Measurements from ENCODE around the gene EFNA1. TPM values are rescaled to one million over a fixed set of nuclear protein-coding genes. Genes with fewer than 3 reads are reported as not detected.

The EFNA1 gene
- total RNA-seq, 1 experiment from 2014 or later = 6.5 TPM

DNA sequence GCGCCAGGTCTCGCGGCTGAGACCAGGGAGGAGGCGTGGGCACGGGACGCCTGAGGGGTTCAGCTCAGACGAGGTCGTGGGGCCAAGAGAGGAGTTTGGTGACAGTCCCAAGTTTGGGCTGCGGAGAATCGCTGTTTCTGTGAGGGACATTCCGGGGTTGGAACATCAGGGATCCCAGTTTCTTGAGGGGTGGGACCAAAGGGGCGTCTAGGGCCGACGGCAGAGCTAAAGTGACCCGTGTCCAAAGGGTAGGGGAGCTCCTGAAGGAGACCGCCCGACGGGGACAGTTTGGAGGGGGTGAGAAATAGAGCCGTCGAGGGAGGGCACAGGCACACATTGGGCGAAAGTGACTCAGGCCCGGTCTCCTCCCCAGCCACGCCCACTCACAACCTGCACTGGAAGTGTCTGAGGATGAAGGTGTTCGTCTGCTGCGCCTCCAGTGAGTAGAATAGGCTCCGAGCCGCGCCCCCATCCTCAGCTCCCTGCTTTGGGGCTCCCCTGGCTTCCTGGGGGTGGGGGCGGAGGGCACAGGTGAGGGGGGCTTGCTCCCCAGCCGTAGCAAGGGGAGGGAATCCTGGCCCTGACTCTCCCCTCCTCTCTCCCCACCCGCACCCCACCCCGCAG lies 42.1 kb upstream of the EFNA1 start:
- Mint-ChIP-seq H3K27ac (peak overlapping the region; percentile 60), H3K9me3 (no peaks in the 10 kb centered on the region), H3K4me1 (peaks cover 35% of the 10 kb centered on the region), H3K4me3 (peak overlapping the region; percentile 95), H3K36me3 (no peaks in the 10 kb centered on the region), H3K27me3 (ENCODE audit: low read depth) (peaks cover 38% of the 10 kb centered on the region)
- ChIA-PET CTCF (interaction anchor here (0.6 to 3.1 kb wide), 64 partner anchors 9 to 605 kb away, joined by 3 to 156 read pairs (median 6); partner anchors contain the start of genes ADAM15, CKS1B, DPM3 and EFNA1), POLR2A (interaction anchor here (0.5 to 1.3 kb wide), 6 partner anchors 40 to 1086 kb away, joined by 3 to 5 read pairs (median 4); partner anchors contain the start of gene KRTCAP2)
- ATAC-seq (peak; percentile 0; the same call in 1 of the 2 replicates), DNase-seq (ENCODE audit: low spot score) (peak; percentile 56)
- TF ChIP-seq, protein P1, sequence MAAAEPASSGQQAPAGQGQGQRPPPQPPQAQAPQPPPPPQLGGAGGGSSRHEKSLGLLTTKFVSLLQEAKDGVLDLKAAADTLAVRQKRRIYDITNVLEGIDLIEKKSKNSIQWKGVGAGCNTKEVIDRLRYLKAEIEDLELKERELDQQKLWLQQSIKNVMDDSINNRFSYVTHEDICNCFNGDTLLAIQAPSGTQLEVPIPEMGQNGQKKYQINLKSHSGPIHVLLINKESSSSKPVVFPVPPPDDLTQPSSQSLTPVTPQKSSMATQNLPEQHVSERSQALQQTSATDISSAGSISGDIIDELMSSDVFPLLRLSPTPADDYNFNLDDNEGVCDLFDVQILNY (CRISPR knock-in tag; IDR thresholded peaks at IDR 0.05) = peak; percentile 39; the same call in 1 of the 2 replicates
- TF ChIP-seq ZNF317 (CRISPR knock-in tag; IDR thresholded peaks at IDR 0.05; ENCODE audit: borderline replicate concordance, low read depth) = no peak

GRCh38 chr1:155086128-155086741 lies 41.4 kb upstream of the EFNA1 start:
- H3K27ac Mint-ChIP-seq = no peak overlapping the region
- peaks cover 37% of the 10 kb centered on the region for H3K4me1 Mint-ChIP-seq
- ATAC-seq = peak; percentile 6
- TF ChIP-seq ZNF121 (CRISPR knock-in tag; IDR thresholded peaks at IDR 0.05) = no peak
- TF ChIP-seq, protein P2, sequence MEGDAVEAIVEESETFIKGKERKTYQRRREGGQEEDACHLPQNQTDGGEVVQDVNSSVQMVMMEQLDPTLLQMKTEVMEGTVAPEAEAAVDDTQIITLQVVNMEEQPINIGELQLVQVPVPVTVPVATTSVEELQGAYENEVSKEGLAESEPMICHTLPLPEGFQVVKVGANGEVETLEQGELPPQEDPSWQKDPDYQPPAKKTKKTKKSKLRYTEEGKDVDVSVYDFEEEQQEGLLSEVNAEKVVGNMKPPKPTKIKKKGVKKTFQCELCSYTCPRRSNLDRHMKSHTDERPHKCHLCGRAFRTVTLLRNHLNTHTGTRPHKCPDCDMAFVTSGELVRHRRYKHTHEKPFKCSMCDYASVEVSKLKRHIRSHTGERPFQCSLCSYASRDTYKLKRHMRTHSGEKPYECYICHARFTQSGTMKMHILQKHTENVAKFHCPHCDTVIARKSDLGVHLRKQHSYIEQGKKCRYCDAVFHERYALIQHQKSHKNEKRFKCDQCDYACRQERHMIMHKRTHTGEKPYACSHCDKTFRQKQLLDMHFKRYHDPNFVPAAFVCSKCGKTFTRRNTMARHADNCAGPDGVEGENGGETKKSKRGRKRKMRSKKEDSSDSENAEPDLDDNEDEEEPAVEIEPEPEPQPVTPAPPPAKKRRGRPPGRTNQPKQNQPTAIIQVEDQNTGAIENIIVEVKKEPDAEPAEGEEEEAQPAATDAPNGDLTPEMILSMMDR (IDR thresholded peaks at IDR 0.05) = peak; percentile 100
- peak; percentile 61 for TF ChIP-seq MAX (CRISPR knock-in tag; IDR thresholded peaks at IDR 0.05)
- 0 out of 2 replicates have a peak, but pooled peaks have one; percentile 17 for TF ChIP-seq ETV6 (CRISPR knock-in tag; IDR thresholded peaks at IDR 0.05)
- TF ChIP-seq FOXK1 (CRISPR knock-in tag; IDR thresholded peaks at IDR 0.05) = 0 out of 2 replicates have a peak, but pooled peaks have one; percentile 16
- no peaks in the 10 kb centered on the region for H3K36me3 Mint-ChIP-seq
- POLR2A ChIA-PET = interaction anchor here (0.5 kb wide), 1 partner anchor 1087 kb away, joined by 3 read pairs; no protein-coding TSS in a partner anchor
- peak overlapping the region; percentile 95 for H3K4me3 Mint-ChIP-seq
- CTCF ChIA-PET = interaction anchor here (0.6 to 3.1 kb wide), 45 partner anchors 9 to 606 kb away, joined by 3 to 156 read pairs (median 7); partner anchors contain the start of genes ADAM15, CKS1B, DPM3 and EFNA4
- no peaks in the 10 kb centered on the region for H3K9me3 Mint-ChIP-seq
- H3K27me3 Mint-ChIP-seq (ENCODE audit: low read depth) = peaks cover 34% of the 10 kb centered on the region
- peak; percentile 93 for DNase-seq (ENCODE audit: low spot score)

DNA sequence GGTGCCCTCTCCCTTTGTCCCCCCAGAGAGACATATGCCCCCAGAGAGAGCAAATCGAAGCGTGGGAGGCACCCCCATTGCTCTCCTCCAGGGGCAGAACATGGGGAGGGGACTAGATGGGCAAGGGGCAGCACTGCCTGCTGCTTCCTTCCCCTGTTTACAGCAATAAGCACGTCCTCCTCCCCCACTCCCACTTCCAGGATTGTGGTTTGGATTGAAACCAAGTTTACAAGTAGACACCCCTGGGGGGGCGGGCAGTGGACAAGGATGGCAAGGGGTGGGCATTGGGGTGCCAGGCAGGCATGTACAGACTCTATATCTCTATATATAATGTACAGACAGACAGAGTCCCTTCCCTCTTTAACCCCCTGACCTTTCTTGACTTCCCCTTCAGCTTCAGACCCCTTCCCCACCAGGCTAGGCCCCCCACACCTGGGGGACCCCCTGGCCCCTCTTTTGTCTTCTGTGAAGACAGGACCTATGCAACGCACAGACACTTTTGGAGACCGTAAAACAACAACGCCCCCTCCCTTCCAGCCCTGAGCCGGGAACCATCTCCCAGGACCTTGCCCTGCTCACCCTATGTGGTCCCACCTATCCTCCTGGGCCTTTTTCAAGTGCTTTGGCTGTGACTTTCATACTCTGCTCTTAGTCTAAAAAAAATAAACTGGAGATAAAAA lies 40.7 kb upstream of the EFNA1 start:
- Mint-ChIP-seq H3K4me1 (peaks cover 38% of the 10 kb centered on the region), H3K27ac (no peak overlapping the region), H3K4me3 (0 out of 2 replicates have a peak overlapping the region, but pooled peaks have one; percentile 95), H3K27me3 (ENCODE audit: low read depth) (peaks cover 34% of the 10 kb centered on the region), H3K36me3 (no peaks in the 10 kb centered on the region), H3K9me3 (no peaks in the 10 kb centered on the region)
- no peak for ATAC-seq
- POLR2A ChIA-PET = no interaction called here
- CTCF ChIA-PET = interaction anchor here (1.0 to 3.1 kb wide), 19 partner anchors 8 to 217 kb away, joined by 3 to 156 read pairs (median 23); partner anchors contain the start of genes ADAM15, CKS1B, DPM3 and EFNA4
- DNase-seq (ENCODE audit: low spot score) = peak; percentile 50
- no peak for TF ChIP-seq ZNF121 (CRISPR knock-in tag; IDR thresholded peaks at IDR 0.05)
- TF ChIP-seq, protein P3, sequence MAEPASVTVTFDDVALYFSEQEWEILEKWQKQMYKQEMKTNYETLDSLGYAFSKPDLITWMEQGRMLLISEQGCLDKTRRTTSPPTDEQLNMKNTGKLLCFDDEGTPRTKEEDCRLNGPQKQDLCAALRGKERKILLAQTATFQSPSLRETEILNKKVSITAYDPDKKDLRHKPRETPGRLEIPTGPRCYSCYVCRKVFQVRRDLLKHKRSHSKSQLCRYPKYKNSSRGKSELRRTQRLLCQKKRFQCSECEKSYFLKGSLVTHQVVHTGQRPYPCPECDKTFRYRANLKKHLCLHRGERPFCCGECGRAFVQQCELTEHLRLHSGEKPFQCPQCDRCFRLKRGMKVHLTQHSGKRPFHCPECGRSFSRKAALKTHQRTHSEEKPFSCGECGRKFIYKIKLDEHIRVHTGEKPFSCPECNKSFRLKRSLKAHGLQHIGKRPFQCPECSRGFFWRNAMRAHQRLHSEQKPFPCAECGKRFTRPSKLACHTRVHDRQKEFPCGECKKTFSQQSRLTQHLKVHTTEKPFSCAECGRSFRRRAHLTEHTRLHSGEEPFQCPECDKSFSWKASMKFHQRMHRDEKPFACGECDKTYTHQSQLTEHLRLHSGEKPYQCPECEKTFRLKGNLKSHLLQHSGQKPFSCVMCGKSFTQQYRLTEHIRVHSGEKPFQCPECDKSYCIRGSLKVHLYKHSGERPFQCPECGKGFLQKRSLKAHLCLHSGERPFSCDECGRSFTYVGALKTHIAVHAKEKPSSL (CRISPR knock-in tag; conservative IDR thresholded peaks at IDR 0.05) = no peak
- no peak for TF ChIP-seq NFYB (CRISPR knock-in tag; conservative IDR thresholded peaks at IDR 0.05; ENCODE audit: low read depth)
- no peak for TF ChIP-seq ZNF416 (CRISPR knock-in tag; IDR thresholded peaks at IDR 0.05)
- TF ChIP-seq, protein P4, sequence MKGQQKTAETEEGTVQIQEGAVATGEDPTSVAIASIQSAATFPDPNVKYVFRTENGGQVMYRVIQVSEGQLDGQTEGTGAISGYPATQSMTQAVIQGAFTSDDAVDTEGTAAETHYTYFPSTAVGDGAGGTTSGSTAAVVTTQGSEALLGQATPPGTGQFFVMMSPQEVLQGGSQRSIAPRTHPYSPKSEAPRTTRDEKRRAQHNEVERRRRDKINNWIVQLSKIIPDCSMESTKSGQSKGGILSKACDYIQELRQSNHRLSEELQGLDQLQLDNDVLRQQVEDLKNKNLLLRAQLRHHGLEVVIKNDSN (CRISPR knock-in tag; IDR thresholded peaks at IDR 0.05) = no peak
- no peak for TF ChIP-seq TP53 (CRISPR knock-in tag; IDR thresholded peaks at IDR 0.05)
- TF ChIP-seq ZBTB43 (CRISPR knock-in tag; IDR thresholded peaks at IDR 0.05) = no peak
- no peak for TF ChIP-seq ESRRA (CRISPR knock-in tag; IDR thresholded peaks at IDR 0.05; ENCODE audit: borderline replicate concordance)
- TF ChIP-seq FOXK1 (CRISPR knock-in tag; IDR thresholded peaks at IDR 0.05) = no peak
- TF ChIP-seq, protein P5, sequence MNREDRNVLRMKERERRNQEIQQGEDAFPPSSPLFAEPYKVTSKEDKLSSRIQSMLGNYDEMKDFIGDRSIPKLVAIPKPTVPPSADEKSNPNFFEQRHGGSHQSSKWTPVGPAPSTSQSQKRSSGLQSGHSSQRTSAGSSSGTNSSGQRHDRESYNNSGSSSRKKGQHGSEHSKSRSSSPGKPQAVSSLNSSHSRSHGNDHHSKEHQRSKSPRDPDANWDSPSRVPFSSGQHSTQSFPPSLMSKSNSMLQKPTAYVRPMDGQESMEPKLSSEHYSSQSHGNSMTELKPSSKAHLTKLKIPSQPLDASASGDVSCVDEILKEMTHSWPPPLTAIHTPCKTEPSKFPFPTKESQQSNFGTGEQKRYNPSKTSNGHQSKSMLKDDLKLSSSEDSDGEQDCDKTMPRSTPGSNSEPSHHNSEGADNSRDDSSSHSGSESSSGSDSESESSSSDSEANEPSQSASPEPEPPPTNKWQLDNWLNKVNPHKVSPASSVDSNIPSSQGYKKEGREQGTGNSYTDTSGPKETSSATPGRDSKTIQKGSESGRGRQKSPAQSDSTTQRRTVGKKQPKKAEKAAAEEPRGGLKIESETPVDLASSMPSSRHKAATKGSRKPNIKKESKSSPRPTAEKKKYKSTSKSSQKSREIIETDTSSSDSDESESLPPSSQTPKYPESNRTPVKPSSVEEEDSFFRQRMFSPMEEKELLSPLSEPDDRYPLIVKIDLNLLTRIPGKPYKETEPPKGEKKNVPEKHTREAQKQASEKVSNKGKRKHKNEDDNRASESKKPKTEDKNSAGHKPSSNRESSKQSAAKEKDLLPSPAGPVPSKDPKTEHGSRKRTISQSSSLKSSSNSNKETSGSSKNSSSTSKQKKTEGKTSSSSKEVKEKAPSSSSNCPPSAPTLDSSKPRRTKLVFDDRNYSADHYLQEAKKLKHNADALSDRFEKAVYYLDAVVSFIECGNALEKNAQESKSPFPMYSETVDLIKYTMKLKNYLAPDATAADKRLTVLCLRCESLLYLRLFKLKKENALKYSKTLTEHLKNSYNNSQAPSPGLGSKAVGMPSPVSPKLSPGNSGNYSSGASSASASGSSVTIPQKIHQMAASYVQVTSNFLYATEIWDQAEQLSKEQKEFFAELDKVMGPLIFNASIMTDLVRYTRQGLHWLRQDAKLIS (CRISPR knock-in tag; IDR thresholded peaks at IDR 0.05; ENCODE audit: borderline replicate concordance) = no peak
- no peak for TF ChIP-seq RELA (CRISPR knock-in tag; IDR thresholded peaks at IDR 0.05; ENCODE audit: borderline replicate concordance)

Measured in WTC11 (cell line).